GM12891 (cell line): Measurements from ENCODE around the gene SPOP.
A peak's percentile ranks its signal among the peaks of the same experiment; 100 is the strongest.
"Not testable (repeated sequence)": the region's sequence is repeated elsewhere in the genome, so short reads cannot be mapped to it uniquely, and the experiment has no call there.

Source experiments
- DNase-seq: peaks from one replicate; pipeline ENCODE4 v3.0.0; 2011; ENCODE audit warnings: low spot score; ENCODE audit not compliant: insufficient read length
- FAIRE-seq: peaks from 2 replicates; lab custom pipeline; 2011; peaks lifted over from hg19 to GRCh38; lab: Jason Lieb, UNC
- PAX5 ChIP-seq: IDR thresholded peaks from 2 replicates; pipeline ENCODE4 v1.6.1; 2011; ENCODE audit warnings: low read length, moderate library complexity, mild to moderate bottlenecking; ENCODE audit not compliant: insufficient read depth, severe bottlenecking
- POLR2A ChIP-seq: IDR thresholded peaks from 2 replicates; pipeline ENCODE4 v1.6.1; 2011; ENCODE audit warnings: low read depth, low read length, control low read depth
- POLR2AphosphoS5 ChIP-seq: IDR thresholded peaks from 2 replicates; pipeline ENCODE4 v1.6.1; 2011; ENCODE audit warnings: low read depth, low read length, control low read depth
- POU2F2 ChIP-seq: IDR thresholded peaks from 2 replicates; pipeline ENCODE4 v1.6.1; 2011; ENCODE audit warnings: low read depth, mild to moderate bottlenecking, control low read depth, low read length, moderate library complexity
- SPI1 ChIP-seq: IDR thresholded peaks from 2 replicates; pipeline ENCODE4 v1.6.1; 2011; ENCODE audit warnings: low read depth, low read length, control low read depth
- TAF1 ChIP-seq: IDR thresholded peaks from 2 replicates; pipeline ENCODE4 v1.6.1; 2011; ENCODE audit warnings: low read depth, low read length, control low read depth

SPOP gene

GRCh38 chr17:49664706-49665211 lies 13.1 kb downstream of the SPOP start:
- DNase-seq = no peak
- TF ChIP-seq POU2F2 = no peak
- TF ChIP-seq PAX5 = no peak
- TF ChIP-seq POLR2A = no peak
- TF ChIP-seq POLR2AphosphoS5 = no peak
- TF ChIP-seq TAF1 = no peak
- no peak for TF ChIP-seq SPI1
- no peak for FAIRE-seq

DNA sequence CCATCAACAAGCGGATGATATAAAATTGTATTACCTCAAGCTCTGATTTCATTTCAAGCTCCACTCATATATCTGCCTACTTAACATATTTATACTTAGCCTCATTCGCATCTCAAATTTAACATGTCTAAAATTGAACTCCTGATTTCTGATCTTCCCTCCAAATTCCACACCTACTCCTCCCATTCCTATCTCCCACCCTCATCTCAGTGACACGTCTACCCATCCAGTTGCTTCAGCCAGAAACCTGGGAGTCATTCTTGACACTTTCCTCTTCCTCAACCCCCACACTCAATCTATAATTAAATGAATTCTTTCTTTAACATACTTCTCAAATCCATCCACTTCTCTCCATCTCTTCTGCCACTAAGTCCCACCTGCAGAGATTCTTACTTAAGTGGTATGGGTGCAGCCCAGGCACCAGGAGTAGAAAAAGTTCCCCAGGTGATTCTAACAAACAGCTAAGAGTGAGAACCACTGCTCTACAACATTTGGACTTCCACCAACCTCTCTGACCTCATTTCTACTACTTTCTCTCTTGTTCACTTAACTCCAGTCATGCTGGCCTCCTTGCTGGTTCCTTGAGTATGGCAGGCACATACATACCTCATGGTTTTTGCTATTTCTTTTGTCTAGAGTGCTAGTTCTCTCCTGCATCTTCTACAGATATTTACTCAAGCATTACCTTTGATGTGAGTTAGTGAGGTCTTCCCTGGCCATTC lies 18.1 kb downstream of the SPOP start:
- FAIRE-seq (no peak), DNase-seq (no peak)
- no peak for TF ChIP-seq POU2F2
- no peak for TF ChIP-seq SPI1
- TF ChIP-seq POLR2A = no peak
- no peak for TF ChIP-seq TAF1
- TF ChIP-seq POLR2AphosphoS5 = no peak
- no peak for TF ChIP-seq PAX5

GRCh38 chr17:49656247-49656646 lies 21.6 kb downstream of the SPOP start:
- no peak for TF ChIP-seq TAF1
- no peak for TF ChIP-seq POLR2AphosphoS5
- TF ChIP-seq SPI1 = no peak
- no peak for TF ChIP-seq POLR2A
- no peak for TF ChIP-seq PAX5
- no peak for TF ChIP-seq POU2F2
- DNase-seq (no peak), FAIRE-seq (no peak)

GRCh38 chr17:49647256-49647585 lies 30.7 kb downstream of the SPOP start:
- DNase-seq = no peak
- no peak for FAIRE-seq
- TF ChIP-seq SPI1 (no peak), TAF1 (no peak), POLR2AphosphoS5 (no peak), PAX5 (no peak), POU2F2 (no peak), POLR2A (no peak)

DNA sequence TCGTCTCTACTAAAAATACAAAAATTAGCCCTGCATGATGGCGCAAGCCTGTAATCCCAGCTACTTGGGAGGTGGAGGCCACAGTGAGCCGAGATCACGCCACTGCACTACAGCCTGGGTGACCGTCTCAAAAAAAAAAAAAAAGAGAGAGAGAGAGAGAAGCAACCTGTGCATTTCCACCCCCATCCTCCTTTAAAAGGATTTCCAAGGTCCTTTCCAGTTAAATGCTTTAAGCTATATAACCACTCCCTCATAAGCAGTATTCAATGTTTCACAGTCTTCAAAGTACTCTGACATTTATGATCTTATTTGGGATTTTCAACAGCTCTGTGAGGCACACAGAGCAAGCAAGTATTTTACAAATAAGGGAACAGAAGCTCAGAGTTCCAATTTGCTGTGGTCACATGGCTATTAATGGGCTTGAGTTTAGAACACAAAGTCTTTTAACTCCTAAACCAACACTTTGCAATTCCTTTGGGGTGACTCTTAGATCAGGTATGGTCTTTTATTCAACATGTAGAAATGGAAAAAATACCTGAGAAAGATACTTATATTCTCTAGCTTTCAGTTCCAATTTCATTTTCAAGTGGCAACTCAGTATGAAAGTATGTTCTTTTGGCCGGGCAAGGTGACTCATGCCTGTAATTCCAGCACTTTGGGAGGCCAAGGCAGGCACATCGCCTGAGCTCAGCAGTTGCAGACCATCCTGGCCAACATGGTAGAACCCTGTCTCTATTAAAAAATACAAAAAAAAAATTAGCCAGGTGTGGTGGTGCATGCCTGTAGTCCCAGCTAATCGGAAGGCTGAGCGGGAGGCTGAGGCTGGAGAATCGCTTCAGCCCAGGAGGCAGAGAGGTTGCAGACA lies 31.3 kb downstream of the SPOP start:
- DNase-seq (no peak), FAIRE-seq (peak; percentile 85)
- TF ChIP-seq POLR2AphosphoS5 (no peak), POLR2A (no peak), SPI1 (no peak), TAF1 (no peak), PAX5 (no peak), POU2F2 (no peak)

GRCh38 chr17:49646056-49646390 lies 31.9 kb downstream of the SPOP start:
- not testable (repeated sequence) for DNase-seq, FAIRE-seq

GRCh38 chr17:49645654-49646053 lies 32.2 kb downstream of the SPOP start:
- no peak for DNase-seq
- no peak for FAIRE-seq
- no peak for TF ChIP-seq TAF1
- no peak for TF ChIP-seq POLR2A
- TF ChIP-seq POLR2AphosphoS5 = no peak
- TF ChIP-seq POU2F2 = no peak
- no peak for TF ChIP-seq SPI1
- TF ChIP-seq PAX5 = no peak

DNA sequence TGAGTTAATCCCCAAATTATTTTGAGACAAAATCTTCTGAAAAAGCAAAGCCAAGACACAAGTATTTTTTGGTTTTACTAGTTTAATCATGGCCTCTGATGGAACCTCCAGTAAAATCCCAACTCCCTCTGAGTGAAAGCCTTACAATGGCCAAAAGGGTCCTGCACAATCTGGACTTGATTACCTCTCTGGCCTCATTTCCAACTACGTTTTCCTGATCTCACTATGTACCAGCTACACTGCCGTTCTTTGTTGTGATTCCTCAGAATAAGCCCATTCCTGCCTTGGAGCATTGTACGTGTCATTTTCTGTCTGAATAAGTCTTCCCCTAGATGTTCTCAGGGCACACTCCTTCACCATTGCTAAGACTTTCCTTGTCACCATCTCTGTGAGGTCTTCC lies 37.3 kb downstream of the SPOP start:
- TF ChIP-seq POLR2A (no peak), SPI1 (no peak), TAF1 (no peak), POLR2AphosphoS5 (no peak), PAX5 (no peak), POU2F2 (no peak)
- FAIRE-seq (no peak), DNase-seq (no peak)

- TF ChIP-seq TAF1 (no peak), SPI1 (no peak), POLR2AphosphoS5 (no peak), POU2F2 (no peak), PAX5 (no peak), POLR2A (no peak)
- DNase-seq = no peak
- FAIRE-seq = no peak
Observed at GRCh38 chr17:49638818-49639217, 39.1 kb downstream of the SPOP start.
